DOHH2 (cell line): ENCODE data around the gene GPR55.

ENCODE experiments used
- CTCF ChIP-seq: fragments of 200-600 bp; sonication (generic); IDR thresholded peaks from one replicate; pipeline ENCODE4 v1.5.1; 2014; ENCODE audit warnings: antibody characterized with exemption, mild to moderate bottlenecking, low read depth, low read length; ENCODE audit not compliant: poor library complexity, severe bottlenecking
- EZH2phosphoT487 ChIP-seq: fragments of 200-600 bp; sonication (generic); IDR thresholded peaks from 2 replicates; pipeline ENCODE4 v1.6.1; 2017; ENCODE audit warnings: borderline replicate concordance, mild to moderate bottlenecking, antibody characterized with exemption, low read length, moderate library complexity, mixed read lengths

- no peak for TF ChIP-seq CTCF
- no peak for TF ChIP-seq EZH2phosphoT487
These were observed 25.2 kb upstream of the GPR55 start for GRCh38 chr2:230949966-230950873.
